Activated T-cell treated with anti-CD3 and anti-CD28 coated beads, Interleukin-2, amount 50 U/mL, for 48 hours (primary cell): ENCODE results near the gene PRTFDC1.

Source experiments
- DNase-seq, 2 experiments: peaks; one replicate each; pipeline ENCODE4 v3.0.0-alpha.2; 2020

Gene PRTFDC1

DNA sequence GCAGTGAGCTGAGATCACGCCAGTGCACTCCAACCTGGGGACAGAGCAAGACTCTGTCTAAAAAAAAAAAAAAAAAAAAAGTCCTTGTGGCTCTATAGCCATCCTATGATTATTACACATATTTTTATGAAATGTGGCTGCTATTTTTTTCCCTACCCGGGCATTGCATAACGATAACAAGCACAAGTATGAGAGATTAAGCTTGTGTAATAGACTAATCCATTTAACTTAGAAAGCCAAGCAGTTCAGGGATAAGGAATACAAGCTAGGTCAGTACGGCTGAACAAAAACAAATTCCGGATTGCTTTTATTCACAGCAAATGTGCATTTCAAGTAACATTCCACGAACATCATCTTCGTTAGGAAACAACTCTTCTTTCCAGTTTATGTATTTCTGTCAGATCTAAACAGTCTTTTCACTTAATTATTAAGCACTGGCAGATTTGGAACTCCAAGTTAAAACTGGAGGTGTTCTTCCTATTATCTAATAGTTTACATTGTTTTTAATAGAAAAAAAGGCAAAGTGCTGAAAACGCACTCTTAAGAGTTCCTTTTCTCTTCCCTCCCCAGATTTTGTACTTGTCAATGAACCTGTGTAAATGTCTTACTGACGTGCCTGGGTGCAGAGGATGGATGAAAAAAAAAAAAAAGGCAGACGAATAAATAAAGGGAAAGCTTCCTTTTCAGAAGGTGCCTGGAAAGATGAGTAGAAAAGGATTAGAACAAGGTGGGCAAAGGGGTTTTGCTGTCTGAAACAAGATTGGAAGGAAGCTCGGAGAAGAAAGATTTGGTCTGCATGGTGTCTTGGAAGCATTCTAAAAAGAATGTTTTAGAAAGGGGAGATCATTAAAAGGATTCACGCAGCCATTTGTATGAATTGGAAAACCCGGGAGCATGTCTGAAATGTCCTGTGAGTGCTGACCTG is 81.1 kb downstream of the PRTFDC1 start:
- DNase-seq, result no peak

DNA sequence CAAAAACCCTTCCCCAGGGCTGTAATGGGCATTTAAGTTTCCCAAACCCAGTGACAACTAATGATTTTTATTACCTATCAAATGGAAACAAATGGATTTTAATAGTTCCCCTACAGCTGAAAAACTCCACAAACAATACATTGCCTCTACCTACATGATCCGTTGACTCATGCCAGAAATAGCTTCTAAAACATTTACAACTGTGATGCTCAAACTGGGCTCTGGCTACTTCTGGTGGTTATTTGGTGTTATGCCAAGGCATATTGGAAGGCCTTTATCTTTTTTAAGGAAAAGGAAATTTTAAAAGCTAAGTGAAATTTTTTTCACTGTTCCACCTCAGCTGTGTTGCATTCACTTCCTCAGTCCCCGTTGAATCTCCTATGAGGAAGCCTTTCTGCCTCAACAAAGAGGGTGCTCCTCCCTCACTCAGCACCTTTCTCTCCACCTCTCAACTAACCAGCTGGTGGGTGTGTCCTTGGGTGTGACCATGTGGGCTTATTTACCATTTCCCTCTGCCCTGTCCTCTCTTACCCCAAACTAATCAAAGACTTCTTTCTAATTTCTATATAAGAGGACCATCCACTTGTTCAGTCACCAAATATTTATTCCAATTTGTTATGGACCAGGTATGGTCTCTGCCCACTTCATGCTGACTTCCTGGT is 82.9 kb downstream of the PRTFDC1 start:
- no peak for DNase-seq

DNA sequence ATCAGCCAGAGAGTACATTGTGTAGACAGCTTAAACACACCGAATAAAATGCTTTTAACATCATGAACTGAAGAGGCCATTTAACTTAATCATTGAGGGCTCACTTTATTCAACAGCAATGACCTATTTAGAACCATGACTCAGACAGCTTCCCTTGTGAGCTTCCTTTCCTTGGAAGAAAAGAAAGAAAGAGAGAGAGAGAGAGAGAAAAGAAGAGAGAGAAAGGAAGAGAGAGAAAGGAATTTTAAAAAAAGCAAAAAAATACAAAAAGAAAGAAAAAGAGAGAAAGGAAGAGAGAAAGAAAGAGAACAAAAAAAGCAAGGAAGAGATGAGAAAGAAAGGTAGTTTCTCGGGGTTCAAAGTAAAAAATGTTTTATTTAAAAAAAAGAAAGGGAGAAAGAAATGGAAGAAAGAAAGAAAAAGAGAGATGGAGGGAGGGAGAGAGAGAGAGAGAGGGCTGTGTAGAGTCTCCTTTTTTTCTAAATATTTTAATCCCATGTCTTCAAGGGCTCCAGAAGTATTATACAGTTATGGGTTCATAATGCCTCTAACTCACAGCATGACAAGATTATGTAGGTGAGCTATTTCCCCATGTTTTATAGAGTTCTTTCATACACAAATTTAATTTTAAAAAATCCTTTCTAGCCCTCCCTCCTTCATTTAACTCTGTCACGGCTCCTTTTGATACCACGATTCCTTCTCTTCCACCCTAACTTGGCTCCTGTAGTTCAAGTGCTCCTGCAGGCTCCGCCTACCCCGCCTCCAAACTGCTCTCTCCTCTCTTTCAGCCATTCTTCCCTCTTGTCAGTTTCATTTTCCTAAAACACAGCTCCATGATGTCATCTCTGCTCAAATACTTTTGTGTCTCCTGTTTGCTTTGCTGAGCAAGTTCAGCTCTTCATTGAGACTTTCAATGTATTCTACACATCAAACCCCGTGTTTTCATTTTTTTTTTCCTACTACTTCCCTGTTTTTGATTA is 85.5 kb downstream of the PRTFDC1 start:
- DNase-seq, result no peak

DNA sequence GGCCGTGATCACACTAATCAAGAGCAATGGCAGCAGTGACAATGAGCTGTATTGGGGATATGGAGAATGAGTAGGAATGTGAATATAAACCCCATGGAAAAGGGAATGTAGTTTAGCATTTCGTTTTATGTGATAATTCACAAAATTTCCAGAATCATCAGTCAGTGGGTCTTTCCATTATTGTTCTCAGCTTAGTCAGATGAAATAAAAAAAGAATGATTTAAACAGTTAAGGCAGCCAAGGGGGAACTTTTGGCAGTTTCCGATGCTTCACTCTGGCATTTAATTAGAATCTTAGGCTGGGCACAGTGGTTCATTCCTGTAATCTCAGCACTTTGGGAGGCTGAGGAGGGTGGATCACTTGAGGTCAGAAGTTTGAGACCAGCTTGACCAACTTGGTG is 86.6 kb downstream of the PRTFDC1 start:
- no peak for DNase-seq

DNA sequence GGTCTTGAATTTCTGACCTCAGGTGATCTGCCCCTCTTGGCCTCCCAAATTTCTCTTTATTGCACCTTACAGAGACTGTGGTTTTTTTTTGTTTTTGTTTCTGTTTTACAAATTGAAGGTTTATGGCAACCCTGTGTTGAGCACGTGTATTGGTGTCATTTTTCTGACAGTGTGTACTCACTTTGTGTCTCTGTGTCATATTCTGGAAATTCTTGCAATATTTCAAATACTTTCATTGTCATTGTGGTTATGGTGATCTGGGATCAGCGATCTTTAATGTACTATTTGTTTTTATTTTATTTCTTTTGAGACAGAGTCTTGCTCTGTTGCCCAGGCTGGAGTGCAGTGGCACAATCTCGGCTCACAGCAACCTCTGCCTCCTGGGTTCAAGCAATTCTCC is 89.8 kb downstream of the PRTFDC1 start:
- no peak for DNase-seq

DNA sequence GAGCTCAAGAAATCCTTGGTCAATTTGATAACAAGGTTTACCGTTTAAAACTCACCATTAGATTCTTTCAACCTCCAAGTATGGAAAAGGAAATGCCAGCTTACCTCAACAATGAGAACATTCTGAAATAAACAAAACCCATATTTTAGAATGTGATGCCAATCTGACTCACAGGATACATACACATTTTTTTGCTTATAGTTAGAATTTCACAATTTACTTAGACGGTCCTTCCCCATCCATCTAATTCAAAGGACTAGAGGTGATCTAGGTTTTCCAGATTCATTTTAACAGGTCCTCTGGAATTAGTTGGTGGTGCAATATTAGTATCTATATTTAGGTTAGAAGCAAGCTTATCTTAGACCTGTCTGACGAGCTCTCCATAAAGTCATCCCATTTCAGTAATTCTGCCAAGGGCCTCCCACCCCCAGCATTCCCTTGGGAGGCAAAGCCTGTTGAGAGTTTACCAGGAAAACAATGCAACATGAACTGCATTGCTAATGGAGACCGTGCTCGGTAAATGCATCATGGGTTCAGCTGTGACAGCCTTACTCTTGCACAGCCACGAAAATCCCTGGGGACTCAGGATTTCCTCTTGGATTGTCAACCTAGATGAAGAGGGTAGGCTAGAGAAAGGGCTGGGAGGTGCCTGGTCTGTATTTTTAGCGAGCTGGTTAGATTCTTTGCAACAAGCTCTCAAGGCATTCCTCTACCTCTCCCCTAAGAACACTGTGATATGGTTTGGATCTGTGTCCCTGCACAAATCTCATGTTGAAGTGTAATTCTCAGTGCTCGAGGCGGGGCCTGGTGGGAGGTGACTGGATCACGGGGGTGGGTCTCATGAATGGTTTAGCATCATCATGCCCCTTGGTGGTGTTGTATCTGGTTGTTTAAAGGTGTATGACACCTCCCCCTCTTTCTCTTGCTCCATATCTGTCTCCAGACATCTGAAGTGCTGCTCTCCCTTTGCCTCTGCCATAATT is 93.8 kb downstream of the PRTFDC1 start:
- DNase-seq, result no peak

DNA sequence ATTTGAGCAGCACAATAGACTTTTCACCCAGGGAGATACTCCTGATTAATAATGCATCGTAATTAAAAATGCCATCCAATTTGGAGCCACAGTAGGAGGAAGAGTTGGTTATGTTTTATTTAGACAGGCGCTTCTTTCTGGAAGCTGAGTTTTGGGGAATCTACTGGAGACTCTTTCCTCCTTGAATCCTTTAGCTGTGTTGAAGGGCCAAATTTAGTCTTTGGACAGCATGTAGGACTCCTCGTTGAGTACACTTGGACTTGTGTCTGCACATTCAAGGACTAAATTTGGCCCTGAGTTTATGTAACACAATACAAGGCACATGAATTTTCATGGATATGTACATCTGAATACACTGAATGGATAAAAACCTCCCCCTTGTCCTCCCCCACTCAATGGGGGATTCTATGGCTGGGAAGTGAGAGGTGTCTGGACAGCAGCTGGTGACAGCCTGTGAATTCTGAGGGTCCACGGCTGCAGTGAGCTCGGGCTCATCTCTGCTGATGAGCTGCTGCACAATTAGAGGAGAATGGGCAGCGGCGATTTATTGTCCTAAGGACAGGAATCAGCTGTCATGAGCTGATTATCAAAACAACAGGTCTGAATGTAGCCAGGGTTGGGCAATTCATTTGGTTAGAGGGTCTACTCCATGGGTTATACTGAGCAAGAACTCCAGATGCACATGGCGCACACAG is 95.2 kb downstream of the PRTFDC1 start:
- no peak for DNase-seq

DNA sequence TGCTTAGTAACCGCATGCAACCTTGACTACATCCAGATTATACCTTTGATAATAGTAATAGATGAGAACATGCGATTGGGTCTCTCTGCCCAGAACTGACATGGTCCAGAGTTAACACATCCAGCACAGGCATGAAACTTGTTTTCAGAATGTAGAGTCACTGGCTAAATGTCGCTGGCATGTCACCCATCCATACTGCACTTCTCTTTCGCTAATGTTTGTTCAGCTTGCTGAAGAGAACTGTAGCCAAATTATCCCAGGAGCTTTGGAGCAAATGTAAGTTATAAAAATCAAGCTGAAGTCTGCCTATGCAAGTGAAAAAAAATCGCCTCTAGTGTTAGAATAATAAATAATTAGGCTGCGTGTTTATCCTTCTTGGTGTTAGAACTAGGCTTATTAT is 98.2 kb downstream of the PRTFDC1 start:
- no peak for DNase-seq

DNA sequence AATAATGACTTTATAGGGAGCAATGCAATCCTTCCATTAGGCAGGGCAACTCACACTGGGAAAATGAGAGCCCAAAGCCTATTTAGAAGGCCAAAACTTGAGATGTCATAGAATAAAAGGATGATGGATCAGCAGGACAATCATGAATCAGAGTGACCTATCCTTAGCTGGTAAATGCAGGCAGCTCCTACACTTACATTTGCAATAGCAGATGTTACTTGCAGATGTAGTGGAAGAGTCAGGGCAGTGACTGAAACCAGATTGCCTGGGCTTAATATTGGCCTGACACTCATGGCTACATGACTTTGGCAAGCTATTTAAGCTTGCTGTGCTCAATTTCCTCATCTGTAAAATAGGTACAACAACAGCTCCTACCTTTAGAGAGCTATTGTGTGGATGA is 98.7 kb downstream of the PRTFDC1 start:
- no peak for DNase-seq

DNA sequence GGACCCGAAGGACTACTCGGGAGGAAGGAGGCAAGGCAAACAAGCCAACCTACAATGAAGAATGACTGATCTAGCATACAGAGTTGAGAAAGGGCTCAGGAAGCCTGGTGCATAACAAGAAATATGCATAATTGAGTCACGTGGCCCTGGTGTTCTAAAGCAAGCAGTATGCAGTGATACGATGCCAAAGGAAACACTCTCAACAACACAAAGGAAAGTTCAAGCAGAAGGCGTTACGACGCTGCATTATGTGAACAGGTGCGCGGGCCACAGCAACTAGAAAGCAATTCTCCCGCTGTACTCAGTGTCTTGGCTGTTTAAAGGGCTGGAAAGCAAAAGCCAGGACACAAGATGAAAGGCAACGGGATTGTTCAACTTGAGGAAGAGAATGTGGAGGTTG is 100.8 kb downstream of the PRTFDC1 start:
- DNase-seq, result no peak

DNA sequence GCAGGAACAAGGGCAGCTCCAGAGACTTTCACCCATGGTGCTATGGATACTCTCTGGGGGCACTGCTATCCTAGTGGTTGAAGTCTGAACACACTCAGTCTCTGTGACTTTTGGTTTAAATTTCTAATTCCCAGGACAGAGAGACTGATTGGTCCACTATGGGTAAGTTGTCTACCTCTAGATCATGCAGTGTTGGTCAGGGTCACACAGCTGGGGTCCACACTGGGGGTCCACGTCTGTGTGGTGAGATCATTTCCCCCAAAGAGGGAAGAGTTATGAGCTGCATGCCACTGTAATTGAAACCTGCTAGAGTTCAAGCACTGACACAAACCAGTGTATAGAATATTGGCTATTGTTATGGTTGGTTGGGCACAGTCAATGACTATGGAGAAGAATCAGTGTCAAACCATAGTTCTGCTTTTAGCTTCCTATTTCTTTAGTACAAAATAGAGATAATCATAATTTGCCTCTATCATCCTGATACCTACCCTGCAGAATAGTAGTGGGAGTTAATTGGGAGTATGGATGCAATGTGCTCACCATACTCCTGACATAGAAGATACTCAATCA is 101.6 kb downstream of the PRTFDC1 start:
- DNase-seq, result no peak

DNA sequence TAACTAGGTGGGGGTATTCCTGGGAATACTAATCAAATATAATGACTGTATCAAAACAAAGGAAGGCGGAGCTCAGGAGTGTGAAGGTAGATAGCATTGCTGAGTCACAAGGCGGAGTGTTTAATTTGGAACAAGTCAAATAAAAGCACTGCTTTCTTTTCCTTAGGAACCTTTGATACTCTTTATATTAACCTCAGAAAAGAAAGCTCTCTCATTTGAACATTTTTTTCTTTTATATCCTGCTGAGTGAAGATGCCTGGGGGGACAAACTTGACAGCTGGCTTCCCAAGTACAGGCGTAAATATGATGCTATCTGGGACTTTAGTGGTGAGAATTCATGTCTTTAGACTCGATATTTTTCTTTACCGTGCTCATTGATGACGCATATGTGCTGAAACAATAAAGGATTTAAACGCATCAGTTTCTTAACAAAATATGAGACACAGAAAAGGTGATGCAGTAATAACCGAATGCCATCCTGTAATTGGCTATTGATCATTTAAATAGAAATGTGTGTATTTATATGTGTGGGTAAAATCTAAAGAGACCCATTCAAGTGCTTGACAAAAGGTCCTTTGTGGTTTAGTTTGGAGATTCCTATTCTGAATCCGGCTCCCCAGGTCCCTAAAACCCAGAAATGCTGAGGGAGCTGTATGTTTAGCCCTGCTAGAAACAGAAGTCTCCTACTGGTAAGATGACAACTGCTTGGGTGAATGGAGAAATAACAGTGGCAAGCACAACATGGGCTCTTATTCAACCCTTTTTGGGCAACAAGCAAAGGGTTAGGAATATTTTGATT is 102.7 kb downstream of the PRTFDC1 start:
- DNase-seq, result no peak

DNA sequence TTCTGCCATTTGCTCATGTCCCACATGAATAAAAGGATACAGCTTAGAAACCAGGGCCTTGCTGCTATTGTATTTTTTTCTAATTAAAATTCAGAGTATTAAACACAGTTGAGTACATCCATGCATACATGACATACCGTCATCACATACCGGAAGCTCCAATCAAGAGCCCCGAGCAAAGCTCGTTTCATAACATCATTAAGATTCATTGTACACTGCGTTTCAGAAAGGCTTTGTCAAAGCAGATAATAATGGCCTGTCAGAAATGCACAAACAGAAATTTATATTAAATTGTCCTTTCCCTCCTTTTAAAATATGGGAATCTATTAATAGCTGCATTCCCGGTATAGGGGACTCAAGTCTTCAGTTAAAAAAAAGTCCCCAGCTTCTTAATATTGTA is 103.4 kb downstream of the PRTFDC1 start:
- no peak for DNase-seq

DNA sequence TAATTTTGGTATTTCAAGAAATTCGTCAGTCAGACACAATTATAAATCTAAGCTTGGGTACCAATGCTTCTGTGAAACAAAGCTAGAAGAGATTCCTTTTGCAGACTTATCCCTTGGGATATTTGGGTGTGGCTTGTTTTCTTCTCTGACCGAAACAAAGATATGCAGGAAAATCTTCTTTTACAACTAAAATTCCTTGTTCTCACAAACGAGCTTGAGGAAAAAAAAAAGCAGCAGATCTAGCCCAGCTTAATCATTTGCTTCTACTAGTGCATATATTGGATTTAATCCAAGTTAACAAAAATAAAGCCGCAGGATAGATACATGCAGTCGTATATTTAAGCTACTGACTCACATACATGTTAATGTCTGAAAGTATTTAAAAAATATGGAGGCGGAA is 104.2 kb downstream of the PRTFDC1 start:
- no peak for DNase-seq

DNA sequence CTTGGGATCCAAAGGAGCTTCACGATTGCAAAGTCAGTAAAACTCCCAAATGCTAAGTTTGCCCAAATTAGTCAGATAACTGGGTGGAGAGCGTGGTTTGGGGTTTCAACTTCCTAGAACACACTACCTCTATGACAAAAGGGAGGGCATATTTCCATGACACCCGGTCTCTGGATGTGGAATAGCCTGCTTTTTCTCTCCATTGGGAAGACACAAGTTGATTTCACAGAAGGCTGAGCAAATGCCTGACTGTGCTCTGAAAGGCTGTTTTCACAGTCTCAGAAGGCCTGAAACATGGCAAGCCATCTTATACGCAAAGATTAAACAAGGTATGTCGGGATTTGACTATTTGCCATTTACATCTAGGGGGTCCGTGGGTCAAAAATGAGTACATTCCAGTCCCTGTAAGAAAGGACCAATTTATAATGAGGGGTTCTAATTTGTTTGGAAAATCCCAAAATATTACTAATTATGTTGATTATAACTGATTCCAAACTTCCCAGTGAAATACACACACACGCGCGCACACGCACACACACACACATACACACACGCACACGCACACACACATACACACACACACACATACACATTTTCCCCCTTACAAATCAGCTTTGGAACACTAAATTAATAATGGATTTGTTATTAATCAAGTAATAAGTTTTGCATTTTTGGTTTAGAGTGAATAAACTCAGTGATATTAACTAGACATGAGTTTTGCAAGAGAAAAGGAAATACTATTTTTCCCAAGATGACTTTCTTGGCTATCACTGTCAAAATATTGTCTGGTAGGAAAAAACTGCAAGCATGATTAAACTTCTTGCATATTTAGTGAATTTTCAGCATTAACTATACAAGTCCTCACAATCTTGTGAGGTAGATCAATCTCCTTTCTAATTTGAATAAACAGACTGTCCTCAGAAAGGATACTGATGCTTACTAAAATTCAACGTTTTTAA is 105.0 kb downstream of the PRTFDC1 start:
- DNase-seq, result no peak

DNA sequence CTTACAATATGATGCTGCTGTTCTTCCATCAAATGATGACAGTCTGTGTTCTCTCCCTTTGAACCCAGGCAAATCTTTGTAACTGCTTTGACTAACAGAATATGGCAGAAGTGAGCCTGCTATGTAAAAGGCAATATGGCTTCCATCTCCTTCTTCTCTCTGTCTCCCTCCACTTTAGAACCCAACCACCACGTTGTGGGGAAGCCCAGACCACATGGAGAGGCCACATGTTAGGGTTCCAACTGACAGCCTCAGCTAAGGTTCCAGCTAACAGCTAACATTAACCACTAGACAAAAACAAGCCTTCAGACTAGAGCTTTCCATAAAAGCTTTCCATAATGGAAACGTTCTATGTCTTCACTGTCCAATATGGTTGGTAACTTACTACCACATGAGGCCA is 107.7 kb downstream of the PRTFDC1 start:
- DNase-seq, result no peak

DNA sequence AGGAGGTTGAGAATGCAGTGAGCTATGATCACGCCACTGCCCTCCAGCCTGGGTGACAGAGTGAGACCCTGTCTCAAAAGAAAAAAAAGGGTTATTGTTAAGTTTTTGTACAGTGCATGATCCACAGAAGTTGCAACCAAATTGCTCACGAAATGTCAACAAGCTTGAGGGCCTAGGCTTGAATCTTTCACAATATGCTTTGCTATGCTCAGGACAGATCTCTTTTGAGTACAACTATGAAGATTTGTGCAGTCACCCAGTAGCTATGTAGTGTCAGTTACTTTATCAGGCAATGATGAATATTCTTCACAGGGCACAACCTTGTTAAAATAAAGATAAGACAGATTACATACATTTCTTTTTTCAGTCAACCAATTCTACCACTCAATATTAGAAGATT is 109.2 kb downstream of the PRTFDC1 start:
- DNase-seq, result no peak

DNA sequence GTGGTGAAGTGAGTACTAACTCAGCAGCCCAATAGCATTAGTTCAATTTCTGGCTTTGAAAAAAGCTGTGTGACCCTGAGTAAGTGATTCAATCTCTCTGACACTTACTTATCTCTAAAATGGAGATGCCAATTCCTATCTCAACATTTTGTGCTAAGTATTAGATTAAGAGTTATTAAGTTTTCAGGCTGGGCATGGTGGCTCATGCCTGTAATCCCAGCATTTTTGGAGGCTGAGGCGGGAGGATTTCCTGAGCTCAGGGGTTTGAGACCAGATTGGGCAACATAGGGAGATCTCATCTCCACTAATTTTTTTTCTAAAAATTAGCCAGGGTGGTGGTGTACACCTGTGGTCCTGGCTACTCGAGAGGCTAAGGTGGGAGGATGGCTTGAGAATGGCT is 109.5 kb downstream of the PRTFDC1 start:
- no peak for DNase-seq

DNA sequence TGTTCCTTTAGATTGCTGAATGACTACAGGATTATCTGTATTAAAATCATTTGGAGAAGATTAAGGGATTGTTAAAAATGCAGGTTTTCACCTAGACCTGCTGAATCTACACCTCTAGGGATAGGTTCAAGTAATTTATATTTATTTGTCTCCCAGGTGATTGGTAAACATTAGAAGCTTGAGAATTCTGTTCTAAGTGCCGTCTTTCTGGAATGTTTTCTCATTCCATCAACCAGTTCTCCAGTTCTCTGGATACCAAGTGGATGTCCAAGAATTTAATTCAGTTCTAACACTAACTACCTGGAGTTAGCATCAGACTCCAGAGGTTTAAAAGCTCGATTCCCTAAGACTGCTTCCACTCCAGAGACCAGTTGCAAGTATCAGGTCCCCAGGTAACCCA is 110.9 kb downstream of the PRTFDC1 start:
- DNase-seq, result no peak
